Measurements from ENCODE around the gene BRD3OS. TPM values are rescaled to one million over a fixed set of nuclear protein-coding genes. Genes with fewer than 3 reads are reported as not detected.

BRD3OS gene
- total RNA-seq, 1 experiment from 2014 or later, result 41.0 TPM

GRCh38 chr9:134007150-134007549 lies 18.1 kb upstream of the BRD3OS start:
- H3K9me2 ChIP-seq (replicated peaks; ENCODE audit: insufficient read depth, low read length), result no peaks in the 10 kb centered on the region
- no peaks in the 10 kb centered on the region for H3K79me2 ChIP-seq (ENCODE audit: low read length)
- H2AFZ ChIP-seq (ENCODE audit: low read length), result no peak overlapping the region
- no peaks in the 10 kb centered on the region for H3K36me3 ChIP-seq (ENCODE audit: insufficient read depth, low read length)
- no peak overlapping the region for H3K4me3 ChIP-seq (ENCODE audit: low read length)
- no peak overlapping the region for H3K4me2 ChIP-seq (ENCODE audit: low read depth, low read length, poor library complexity, severe bottlenecking)
- no peak for DNase-seq
- H3K27me3 ChIP-seq (ENCODE audit: low read length), result no peaks in the 10 kb centered on the region
- H3K27ac ChIP-seq (ENCODE audit: low read length), result no peak overlapping the region
- H3K9me3 ChIP-seq (ENCODE audit: low read length), result no peaks in the 10 kb centered on the region
- H3K4me1 ChIP-seq (ENCODE audit: low read length), result no peaks in the 10 kb centered on the region
- H4K20me1 ChIP-seq (ENCODE audit: insufficient read depth, low read depth, low read length), result no peaks in the 10 kb centered on the region
- no peak overlapping the region for H3K9ac ChIP-seq (ENCODE audit: low read length)

- Histone ChIP-seq H3K79me2 (ENCODE audit: low read length) (no peaks in the 10 kb centered on the region), H3K27me3 (ENCODE audit: low read length) (no peaks in the 10 kb centered on the region), H3K4me3 (ENCODE audit: low read length) (no peak overlapping the region), H3K9me2 (replicated peaks; ENCODE audit: insufficient read depth, low read length) (no peaks in the 10 kb centered on the region), H3K9me3 (ENCODE audit: low read length) (no peaks in the 10 kb centered on the region), H4K20me1 (ENCODE audit: insufficient read depth, low read depth, low read length) (no peaks in the 10 kb centered on the region), H3K36me3 (ENCODE audit: insufficient read depth, low read length) (no peaks in the 10 kb centered on the region), H3K4me2 (ENCODE audit: low read depth, low read length, poor library complexity, severe bottlenecking) (no peak overlapping the region), H3K9ac (ENCODE audit: low read length) (no peak overlapping the region), H2AFZ (ENCODE audit: low read length) (no peak overlapping the region), H3K4me1 (ENCODE audit: low read length) (no peaks in the 10 kb centered on the region), H3K27ac (ENCODE audit: low read length) (no peak overlapping the region)
- DNase-seq, result no peak
These were observed 17.7 kb upstream of the BRD3OS start for GRCh38 chr9:134007571-134007970.

- Histone ChIP-seq H3K27ac (ENCODE audit: low read length) (no peak overlapping the region), H3K4me2 (ENCODE audit: low read depth, low read length, poor library complexity, severe bottlenecking) (no peak overlapping the region), H3K27me3 (ENCODE audit: low read length) (no peaks in the 10 kb centered on the region), H3K36me3 (ENCODE audit: insufficient read depth, low read length) (no peaks in the 10 kb centered on the region), H3K9me2 (replicated peaks; ENCODE audit: insufficient read depth, low read length) (no peaks in the 10 kb centered on the region), H2AFZ (ENCODE audit: low read length) (no peak overlapping the region), H3K9ac (ENCODE audit: low read length) (no peak overlapping the region), H4K20me1 (ENCODE audit: insufficient read depth, low read depth, low read length) (no peaks in the 10 kb centered on the region), H3K79me2 (ENCODE audit: low read length) (no peaks in the 10 kb centered on the region), H3K4me3 (ENCODE audit: low read length) (no peak overlapping the region), H3K4me1 (ENCODE audit: low read length) (no peaks in the 10 kb centered on the region), H3K9me3 (ENCODE audit: low read length) (no peaks in the 10 kb centered on the region)
- DNase-seq, result no peak
These were observed 14.7 kb upstream of the BRD3OS start for GRCh38 chr9:134010310-134011173.

- H3K27me3 ChIP-seq (ENCODE audit: low read length), result no peaks in the 10 kb centered on the region
- no peak for DNase-seq
- no peaks in the 10 kb centered on the region for H4K20me1 ChIP-seq (ENCODE audit: insufficient read depth, low read depth, low read length)
- H3K27ac ChIP-seq (ENCODE audit: low read length), result no peak overlapping the region
- no peaks in the 10 kb centered on the region for H3K9me2 ChIP-seq (replicated peaks; ENCODE audit: insufficient read depth, low read length)
- no peak overlapping the region for H2AFZ ChIP-seq (ENCODE audit: low read length)
- no peak overlapping the region for H3K4me3 ChIP-seq (ENCODE audit: low read length)
- H3K9me3 ChIP-seq (ENCODE audit: low read length), result no peaks in the 10 kb centered on the region
- no peak overlapping the region for H3K9ac ChIP-seq (ENCODE audit: low read length)
- H3K4me1 ChIP-seq (ENCODE audit: low read length), result no peaks in the 10 kb centered on the region
- no peak overlapping the region for H3K4me2 ChIP-seq (ENCODE audit: low read depth, low read length, poor library complexity, severe bottlenecking)
- no peaks in the 10 kb centered on the region for H3K79me2 ChIP-seq (ENCODE audit: low read length)
- no peaks in the 10 kb centered on the region for H3K36me3 ChIP-seq (ENCODE audit: insufficient read depth, low read length)
These were observed 13.9 kb upstream of the BRD3OS start for GRCh38 chr9:134011401-134011800.

- H3K36me3 ChIP-seq (ENCODE audit: insufficient read depth, low read length), result no peaks in the 10 kb centered on the region
- H4K20me1 ChIP-seq (ENCODE audit: insufficient read depth, low read depth, low read length), result no peaks in the 10 kb centered on the region
- H3K9ac ChIP-seq (ENCODE audit: low read length), result no peak overlapping the region
- no peak overlapping the region for H3K27ac ChIP-seq (ENCODE audit: low read length)
- no peak overlapping the region for H3K4me2 ChIP-seq (ENCODE audit: low read depth, low read length, poor library complexity, severe bottlenecking)
- H3K4me1 ChIP-seq (ENCODE audit: low read length), result no peaks in the 10 kb centered on the region
- no peak overlapping the region for H3K4me3 ChIP-seq (ENCODE audit: low read length)
- no peaks in the 10 kb centered on the region for H3K9me2 ChIP-seq (replicated peaks; ENCODE audit: insufficient read depth, low read length)
- no peak overlapping the region for H2AFZ ChIP-seq (ENCODE audit: low read length)
- no peaks in the 10 kb centered on the region for H3K9me3 ChIP-seq (ENCODE audit: low read length)
- H3K27me3 ChIP-seq (ENCODE audit: low read length), result no peaks in the 10 kb centered on the region
- no peaks in the 10 kb centered on the region for H3K79me2 ChIP-seq (ENCODE audit: low read length)
- no peak for DNase-seq
These were observed 10.3 kb upstream of the BRD3OS start for GRCh38 chr9:134014946-134015345.

GRCh38 chr9:134024214-134024792 lies 978 bp upstream of the BRD3OS start:
- Histone ChIP-seq H3K4me3 (ENCODE audit: low read length) (peak overlapping the region; percentile 47), H3K27ac (ENCODE audit: low read length) (peak overlapping the region; percentile 11; the same call in 1 of the 2 replicates), H2AFZ (ENCODE audit: low read length) (0 out of 2 replicates have a peak overlapping the region, but pooled peaks have one; percentile 38)

GRCh38 chr9:134025606-134026541 lies 593 bp downstream of the BRD3OS start:
- H3K27me3 ChIP-seq (ENCODE audit: low read length), result no peaks in the 10 kb centered on the region
- H3K27ac ChIP-seq (ENCODE audit: low read length), result peak overlapping the region; percentile 75

More at GRCh38 chr9:134024214-134024792, 978 bp upstream of the BRD3OS start:
- Histone ChIP-seq H3K9me3 (ENCODE audit: low read length) (no peaks in the 10 kb centered on the region), H3K9me2 (replicated peaks; ENCODE audit: insufficient read depth, low read length) (no peaks in the 10 kb centered on the region), H3K36me3 (ENCODE audit: insufficient read depth, low read length) (peaks cover 3% of the 10 kb centered on the region; the same call in 1 of the 2 replicates), H4K20me1 (ENCODE audit: insufficient read depth, low read depth, low read length) (peaks cover 5% of the 10 kb centered on the region; the same call in 1 of the 2 replicates), H3K4me1 (ENCODE audit: low read length) (peaks cover 18% of the 10 kb centered on the region), H3K4me2 (ENCODE audit: low read depth, low read length, poor library complexity, severe bottlenecking) (peak overlapping the region; percentile 46), H3K27me3 (ENCODE audit: low read length) (no peaks in the 10 kb centered on the region), H3K9ac (ENCODE audit: low read length) (peak overlapping the region; percentile 24; the same call in 1 of the 2 replicates), H3K79me2 (ENCODE audit: low read length) (0 out of 2 replicates have a peak, but pooled peaks cover 3% of the 10 kb centered on the region)
- DNase-seq, result no peak

More at GRCh38 chr9:134025606-134026541, 593 bp downstream of the BRD3OS start:
- Histone ChIP-seq H4K20me1 (ENCODE audit: insufficient read depth, low read depth, low read length) (peaks cover 5% of the 10 kb centered on the region; the same call in 1 of the 2 replicates), H3K36me3 (ENCODE audit: insufficient read depth, low read length) (peaks cover 5% of the 10 kb centered on the region; the same call in 1 of the 2 replicates), H3K79me2 (ENCODE audit: low read length) (0 out of 2 replicates have a peak, but pooled peaks cover 3% of the 10 kb centered on the region), H2AFZ (ENCODE audit: low read length) (no peak overlapping the region), H3K4me1 (ENCODE audit: low read length) (peaks cover 18% of the 10 kb centered on the region), H3K4me2 (ENCODE audit: low read depth, low read length, poor library complexity, severe bottlenecking) (peak overlapping the region; percentile 81), H3K9me2 (replicated peaks; ENCODE audit: insufficient read depth, low read length) (no peaks in the 10 kb centered on the region), H3K4me3 (ENCODE audit: low read length) (peak overlapping the region; percentile 77), H3K9ac (ENCODE audit: low read length) (peak overlapping the region; percentile 75), H3K9me3 (ENCODE audit: low read length) (no peaks in the 10 kb centered on the region)
- peak; percentile 90 for DNase-seq

All from Karpas-422 (cell line).